Neutrophil (primary cell): ENCODE measurements around the gene MYBPHL.

ENCODE experiments used
- H3K27ac ChIP-seq: fragments of 200-600 bp; sonication (generic); 2 replicates; pipeline ENCODE4 v1.5.1; 2016; ENCODE audit warnings: mild to moderate bottlenecking, moderate library complexity
- H3K27me3 ChIP-seq: fragments of 200-600 bp; sonication (generic); 2 replicates; pipeline ENCODE4 v1.6.0; 2016; ENCODE audit warnings: mild to moderate bottlenecking
- H3K36me3 ChIP-seq: fragments of 200-600 bp; sonication (generic); 2 replicates; pipeline ENCODE4 v1.5.1; 2017
- H3K4me1 ChIP-seq, 2 experiments: fragments of 200-600 bp in 1 of 2; sonication (generic) in 1 of 2; 1 replicate in 1 of 2; 2 replicates in 1 of 2; pipeline versions ENCODE4 v1.5.1 to v1.6.1; 2013 to 2016; ENCODE audit warnings: low read depth in 1 of 2, low read length in 1 of 2, mild to moderate bottlenecking in 1 of 2, moderate library complexity in 1 of 2; ENCODE audit not compliant: control insufficient read depth in 1 of 2, insufficient read depth in 1 of 2
- H3K4me3 ChIP-seq, 2 experiments: fragments of 200-600 bp in 1 of 2; sonication (generic) in 1 of 2; 1 replicate in 1 of 2; 2 replicates in 1 of 2; pipeline ENCODE4 v1.5.1; 2013 to 2016; ENCODE audit warnings: low read depth in 1 of 2, low read length in 1 of 2, mild to moderate bottlenecking in 1 of 2, moderate library complexity in 1 of 2
- H3K9me3 ChIP-seq: fragments of 200-600 bp; sonication (generic); 2 replicates; pipeline ENCODE4 v1.5.1; 2016
- TF ChIP-seq, protein P1 (sequence below): fragments of 200-600 bp; sonication (generic); IDR thresholded peaks from 2 replicates; pipeline ENCODE4 v1.5.1; 2016; ENCODE audit warnings: antibody characterized with exemption

The MYBPHL gene

DNA sequence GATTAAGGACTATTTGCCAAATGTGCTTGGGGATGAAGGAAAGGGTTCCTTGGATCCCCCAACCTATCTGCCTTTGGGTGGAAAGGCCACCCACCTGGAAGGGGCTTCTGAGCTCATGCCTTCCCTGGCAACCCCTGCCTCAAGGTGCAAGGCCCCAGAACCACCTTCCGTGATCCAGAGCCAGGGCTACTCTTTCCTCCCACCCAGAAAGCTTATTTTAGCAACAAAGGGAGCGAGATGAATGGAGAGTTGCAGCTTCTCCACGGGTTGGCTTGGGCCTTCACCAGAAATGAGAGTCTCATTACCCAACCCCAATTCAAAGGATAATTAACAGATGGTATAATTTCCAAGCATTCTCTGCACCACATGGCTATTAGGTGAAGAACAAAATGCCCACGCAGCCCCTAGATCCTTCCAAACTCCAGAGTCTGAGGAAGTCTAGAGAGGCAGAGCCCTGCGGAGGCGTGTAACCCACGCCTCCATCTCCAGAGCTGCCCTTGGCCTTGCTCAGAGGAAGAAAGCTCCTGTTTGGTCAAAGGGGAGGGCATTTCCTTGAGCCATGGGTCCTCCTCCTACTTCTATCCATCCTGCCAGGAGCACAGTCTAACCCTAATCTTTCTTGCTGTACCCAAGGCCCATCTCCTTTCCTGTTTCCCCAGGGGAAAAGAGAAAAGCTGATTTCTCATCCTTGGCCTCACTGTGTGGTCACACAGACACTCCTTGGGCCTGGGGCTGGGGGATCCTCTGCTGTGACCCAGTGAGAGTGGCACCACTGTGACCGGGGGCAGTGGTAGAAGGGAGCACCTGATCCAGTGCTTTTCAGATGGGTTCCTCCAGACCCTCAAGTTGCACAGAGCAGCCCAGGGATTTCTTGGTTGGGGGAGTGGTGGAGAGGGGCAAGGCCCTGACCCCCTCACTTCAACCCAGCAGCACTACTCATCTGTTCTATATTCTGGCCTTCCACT lies 59.1 kb downstream of the MYBPHL start:
- Histone ChIP-seq H3K27ac (no peak overlapping the region), H3K27me3 (peaks cover 89% of the 10 kb centered on the region), H3K4me3 (no peak overlapping the region), H3K4me1 (peaks cover 5 to 12% of the 10 kb centered on the region in 2 experiments), H3K36me3 (no peaks in the 10 kb centered on the region), H3K9me3 (no peaks in the 10 kb centered on the region)
- TF ChIP-seq, protein P1, sequence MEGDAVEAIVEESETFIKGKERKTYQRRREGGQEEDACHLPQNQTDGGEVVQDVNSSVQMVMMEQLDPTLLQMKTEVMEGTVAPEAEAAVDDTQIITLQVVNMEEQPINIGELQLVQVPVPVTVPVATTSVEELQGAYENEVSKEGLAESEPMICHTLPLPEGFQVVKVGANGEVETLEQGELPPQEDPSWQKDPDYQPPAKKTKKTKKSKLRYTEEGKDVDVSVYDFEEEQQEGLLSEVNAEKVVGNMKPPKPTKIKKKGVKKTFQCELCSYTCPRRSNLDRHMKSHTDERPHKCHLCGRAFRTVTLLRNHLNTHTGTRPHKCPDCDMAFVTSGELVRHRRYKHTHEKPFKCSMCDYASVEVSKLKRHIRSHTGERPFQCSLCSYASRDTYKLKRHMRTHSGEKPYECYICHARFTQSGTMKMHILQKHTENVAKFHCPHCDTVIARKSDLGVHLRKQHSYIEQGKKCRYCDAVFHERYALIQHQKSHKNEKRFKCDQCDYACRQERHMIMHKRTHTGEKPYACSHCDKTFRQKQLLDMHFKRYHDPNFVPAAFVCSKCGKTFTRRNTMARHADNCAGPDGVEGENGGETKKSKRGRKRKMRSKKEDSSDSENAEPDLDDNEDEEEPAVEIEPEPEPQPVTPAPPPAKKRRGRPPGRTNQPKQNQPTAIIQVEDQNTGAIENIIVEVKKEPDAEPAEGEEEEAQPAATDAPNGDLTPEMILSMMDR = no peak

- no peak overlapping the region for H3K4me3 ChIP-seq
- H3K27ac ChIP-seq = no peak overlapping the region
- no peaks in the 10 kb centered on the region for H3K36me3 ChIP-seq
- H3K4me1 ChIP-seq = peaks cover 5 to 12% of the 10 kb centered on the region in 2 experiments
- peaks cover 89% of the 10 kb centered on the region for H3K27me3 ChIP-seq
- TF ChIP-seq, protein P1 = no peak
- H3K9me3 ChIP-seq = no peaks in the 10 kb centered on the region
Observed at GRCh38 chr1:109246141-109246551, 60.7 kb downstream of the MYBPHL start.

DNA sequence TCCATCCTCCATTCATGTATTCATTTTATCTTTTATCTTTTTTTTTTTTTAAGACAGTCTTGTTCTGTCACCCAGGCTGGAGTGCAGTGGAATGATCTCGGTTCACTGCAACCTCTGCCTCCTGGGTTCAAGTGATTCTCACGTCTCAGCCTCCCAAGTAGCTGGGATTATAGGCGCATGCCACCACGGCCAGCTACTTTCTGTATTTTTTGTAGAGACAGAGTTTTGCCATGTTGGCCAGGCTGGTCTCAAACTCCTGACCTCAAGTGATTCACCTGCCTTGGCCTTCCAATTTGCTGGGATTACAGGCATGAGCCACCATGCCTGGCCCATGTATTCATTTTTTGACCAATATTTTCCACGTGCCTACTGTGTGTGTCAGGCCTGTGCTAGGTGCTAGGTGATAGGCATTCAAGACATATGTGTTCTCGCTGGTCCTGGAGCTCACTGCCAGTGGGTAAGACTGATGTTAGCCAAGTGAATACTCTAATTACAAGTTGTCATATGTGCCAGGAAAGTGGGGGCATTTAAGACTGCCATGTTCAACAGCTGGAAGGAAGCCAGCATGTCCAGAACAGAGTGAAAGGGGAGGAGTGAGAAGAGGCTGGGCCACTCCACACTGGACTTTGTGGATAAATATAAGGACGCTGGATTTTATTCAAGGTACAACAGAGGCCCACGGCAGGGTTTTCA lies 62.8 kb downstream of the MYBPHL start:
- TF ChIP-seq, protein P1 = no peak
- Histone ChIP-seq H3K4me3 (no peak overlapping the region), H3K9me3 (no peaks in the 10 kb centered on the region), H3K4me1 (peaks cover 0 to 1% of the 10 kb centered on the region in 2 experiments), H3K27me3 (peaks cover 79% of the 10 kb centered on the region), H3K36me3 (peaks cover 11% of the 10 kb centered on the region), H3K27ac (no peak overlapping the region)

DNA sequence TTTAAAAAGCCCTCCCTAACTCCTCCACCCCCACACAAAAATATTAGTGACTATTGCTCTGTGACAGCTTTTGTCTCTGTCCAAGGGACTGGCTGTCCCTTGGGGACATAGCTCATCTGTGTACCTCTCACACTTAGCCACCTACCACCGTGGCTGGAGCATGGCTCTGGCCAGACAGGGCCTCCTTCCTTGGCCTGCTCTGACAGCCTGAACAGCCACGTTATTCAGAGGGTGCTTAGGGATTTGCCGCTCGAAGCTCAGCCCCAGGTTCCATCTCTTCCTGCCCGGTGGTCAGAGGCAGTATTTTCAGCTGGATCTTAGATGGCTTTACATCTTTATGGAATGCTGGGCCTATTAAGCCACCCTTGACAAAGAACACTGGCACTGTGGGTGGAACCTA lies 63.6 kb downstream of the MYBPHL start:
- Histone ChIP-seq H3K4me3 (no peak overlapping the region), H3K27ac (no peak overlapping the region), H3K36me3 (peaks cover 18% of the 10 kb centered on the region), H3K27me3 (peaks cover 71% of the 10 kb centered on the region), H3K4me1 (no peaks in the 10 kb centered on the region), H3K9me3 (no peaks in the 10 kb centered on the region)
- TF ChIP-seq, protein P1 = no peak

- peaks cover 27% of the 10 kb centered on the region for H3K36me3 ChIP-seq
- peaks cover 63% of the 10 kb centered on the region for H3K27me3 ChIP-seq
- no peak overlapping the region for H3K27ac ChIP-seq
- H3K4me3 ChIP-seq = no peak overlapping the region
- no peaks in the 10 kb centered on the region for H3K9me3 ChIP-seq
- TF ChIP-seq, protein P1 = no peak
- H3K4me1 ChIP-seq = no peaks in the 10 kb centered on the region
Observed at GRCh38 chr1:109242387-109242786, 64.4 kb downstream of the MYBPHL start.
